HEK293 (cell line): ENCODE data around the gene SULF2.

Experiments
- CTCF ChIA-PET: fragments of 350-600 bp; formaldehyde crosslinking; extraction: SDS; loops from one replicate; lab custom pipeline; 2021; ENCODE audit warnings: antibody characterized with exemption; lab: Yijun Ruan, JAX
- POLR2A ChIA-PET: fragments of 300-600 bp; formaldehyde crosslinking; extraction: SDS; loops from one replicate; lab custom pipeline; 2020; ENCODE audit warnings: antibody characterized with exemption, inconsistent platforms; lab: Yijun Ruan, JAX
- H3K27ac ChIP-seq: fragments of 200-500 bp; sonication (Bioruptor generic); 2 replicates; pipeline ENCODE4 v1.5.1; 2014; ENCODE audit warnings: low read depth, low read length, control low read depth, inconsistent platforms; ENCODE audit errors: extremely low read depth
- H3K36me3 ChIP-seq, 2 experiments: fragments of 200-500 bp in 1 of 2; sonication (Bioruptor generic) in 1 of 2; 1 replicate in 1 of 2; 2 replicates in 1 of 2; pipeline ENCODE4 v1.5.1; 2014 to 2017; ENCODE audit warnings: inconsistent platforms in 2 of 2, low read length in 2 of 2; ENCODE audit not compliant: control insufficient read depth in 2 of 2, insufficient read depth in 1 of 2
- H3K4me1 ChIP-seq: fragments of 200-500 bp; sonication (Bioruptor generic); 2 replicates; pipeline ENCODE4 v1.5.1; 2014; ENCODE audit warnings: mild to moderate bottlenecking, low read length, inconsistent platforms; ENCODE audit not compliant: control insufficient read depth, insufficient read depth
- H3K4me3 ChIP-seq: 2 replicates; pipeline ENCODE4 v1.5.1; 2011; ENCODE audit warnings: low read depth, mild to moderate bottlenecking, control low read depth, low read length, moderate library complexity
- H3K9me3 ChIP-seq: fragments of 200-500 bp; sonication (Bioruptor generic); 2 replicates; pipeline ENCODE4 v1.5.1; 2014; ENCODE audit warnings: low read depth, low read length, inconsistent platforms; ENCODE audit not compliant: control insufficient read depth, insufficient read depth
- AEBP2 ChIP-seq: fragments of 450-650 bp; formaldehyde crosslinking; IDR thresholded peaks from 2 replicates; pipeline ENCODE4 v1.5.1; 2016; ENCODE audit warnings: missing biosample characterization, missing genetic modification characterization, borderline replicate concordance
- GLIS1 ChIP-seq: fragments of 450-650 bp; formaldehyde crosslinking; IDR thresholded peaks from 2 replicates; pipeline ENCODE4 v1.5.1; 2016; ENCODE audit warnings: missing biosample characterization, missing genetic modification characterization
- HOXA7 ChIP-seq: sonication (generic); formaldehyde crosslinking; IDR thresholded peaks from 2 replicates; pipeline ENCODE4 v1.8.1; 2022; ENCODE audit warnings: missing genetic modification reagents, borderline replicate concordance
- INSM2 ChIP-seq: fragments of 450-650 bp; formaldehyde crosslinking; IDR thresholded peaks from 2 replicates; pipeline ENCODE4 v1.5.1; 2016; ENCODE audit warnings: missing biosample characterization, missing genetic modification characterization
- YY1 ChIP-seq: fragments of 450-650 bp; formaldehyde crosslinking; IDR thresholded peaks from 2 replicates; pipeline ENCODE4 v1.5.1; 2018; ENCODE audit warnings: missing biosample characterization, missing genetic modification characterization
- ZNF169 ChIP-seq: fragments of 450-650 bp; formaldehyde crosslinking; IDR thresholded peaks from 2 replicates; pipeline ENCODE4 v1.5.1; 2016; ENCODE audit warnings: missing biosample characterization, missing genetic modification characterization
- ZNF23 ChIP-seq: fragments of 450-650 bp; formaldehyde crosslinking; IDR thresholded peaks from 2 replicates; pipeline ENCODE4 v1.5.1; 2016; ENCODE audit warnings: missing biosample characterization, missing genetic modification characterization, borderline replicate concordance
- ZNF266 ChIP-seq: fragments of 450-650 bp; formaldehyde crosslinking; IDR thresholded peaks from 2 replicates; pipeline ENCODE4 v1.5.1; 2016; ENCODE audit warnings: missing biosample characterization, missing genetic modification characterization, low read depth
- ZNF354C ChIP-seq: fragments of 450-650 bp; formaldehyde crosslinking; IDR thresholded peaks from 2 replicates; pipeline ENCODE4 v1.5.1; 2016; ENCODE audit warnings: missing biosample characterization, missing genetic modification characterization, low read depth, borderline replicate concordance
- ZNF510 ChIP-seq: fragments of 450-650 bp; formaldehyde crosslinking; IDR thresholded peaks from 2 replicates; pipeline ENCODE4 v1.5.1; 2018; ENCODE audit warnings: mild to moderate bottlenecking, missing genetic modification characterization, missing biosample characterization; ENCODE audit not compliant: insufficient replicate concordance
- ZNF514 ChIP-seq: fragments of 450-650 bp; formaldehyde crosslinking; IDR thresholded peaks from 2 replicates; pipeline ENCODE4 v1.5.1; 2016; ENCODE audit warnings: missing biosample characterization, missing genetic modification characterization
- ZNF76 ChIP-seq: fragments of 450-650 bp; formaldehyde crosslinking; IDR thresholded peaks from 2 replicates; pipeline ENCODE4; 2016; ENCODE audit warnings: low read depth, missing biosample characterization, missing genetic modification characterization, borderline replicate concordance

SULF2 gene

GRCh38 chr20:47782076-47782475 is 3.2 kb downstream of the SULF2 start:
- no peaks in the 10 kb centered on the region for H3K4me1 ChIP-seq
- no peak overlapping the region for H3K27ac ChIP-seq
- CTCF ChIA-PET = interaction anchor here (1.5 kb wide), 1 partner anchor 839 kb away, joined by 6 read pairs; no protein-coding TSS in a partner anchor
- H3K4me3 ChIP-seq = no peak overlapping the region
- no peaks in the 10 kb centered on the region for H3K9me3 ChIP-seq
- no peak for TF ChIP-seq ZNF266 (tag by site-specific recombination)
- TF ChIP-seq ZNF169 (tag by site-specific recombination) = no peak
- no peak for TF ChIP-seq HOXA7 (CRISPR knock-in tag)
- POLR2A ChIA-PET = interaction anchor here (0.5 kb wide), 1 partner anchor 29 kb away, joined by 3 read pairs; no protein-coding TSS in a partner anchor
- peaks cover 0 to 12% of the 10 kb centered on the region in 2 experiments; a peak in 1 of 3 replicates for H3K36me3 ChIP-seq

- H3K4me3 ChIP-seq = no peak overlapping the region
- POLR2A ChIA-PET = interaction anchor here (0.5 kb wide), 1 partner anchor 29 kb away, joined by 3 read pairs; no protein-coding TSS in a partner anchor
- CTCF ChIA-PET = interaction anchor here (1.5 kb wide), 1 partner anchor 839 kb away, joined by 6 read pairs; no protein-coding TSS in a partner anchor
- H3K9me3 ChIP-seq = no peaks in the 10 kb centered on the region
- no peaks in the 10 kb centered on the region for H3K4me1 ChIP-seq
- no peak for TF ChIP-seq YY1 (tag by site-specific recombination)
- TF ChIP-seq ZNF354C = no peak
- no peak for TF ChIP-seq ZNF76 (tag by site-specific recombination)
- no peak for TF ChIP-seq INSM2 (tag by site-specific recombination)
- TF ChIP-seq ZNF23 (tag by site-specific recombination) = no peak
- no peak for TF ChIP-seq ZNF514 (tag by site-specific recombination)
- no peak for TF ChIP-seq ZNF510 (tag by site-specific recombination)
- no peak for TF ChIP-seq AEBP2 (tag by site-specific recombination)
- peaks cover 0 to 12% of the 10 kb centered on the region in 2 experiments; a peak in 1 of 3 replicates for H3K36me3 ChIP-seq
- H3K27ac ChIP-seq = no peak overlapping the region
Measured at GRCh38 chr20:47781632-47782031, 3.6 kb downstream of the SULF2 start.

- Histone ChIP-seq H3K36me3 (peaks cover 0 to 12% of the 10 kb centered on the region in 2 experiments; a peak in 1 of 3 replicates), H3K4me3 (no peak overlapping the region)
- ChIA-PET CTCF (interaction anchor here (1.0 to 1.5 kb wide), 2 partner anchors 102 to 840 kb away, joined by 4 to 6 read pairs; no protein-coding TSS in a partner anchor), POLR2A (no interaction called here)
- peak; percentile 10; the same call in 1 of the 2 replicates for TF ChIP-seq GLIS1 (tag by site-specific recombination)
- TF ChIP-seq ZNF23 (tag by site-specific recombination) = no peak
- TF ChIP-seq, all 188 proteins: peak for 1
- no peaks in the 10 kb centered on the region for H3K9me3 ChIP-seq
- no peak overlapping the region for H3K27ac ChIP-seq
- H3K4me1 ChIP-seq = no peaks in the 10 kb centered on the region
Measured at GRCh38 chr20:47780720-47781389, 4.4 kb downstream of the SULF2 start.
